HG03442 (cell line): ENCODE results near the gene SOHLH2.

Experiments
- ATAC-seq: cut with Tn5 transposase; IDR thresholded peaks from one replicate; pipeline ENCODE4 v1.9.1; 2021; ENCODE audit warnings: mild to moderate bottlenecking, moderate library complexity; ENCODE audit not compliant: unreplicated experiment

Gene SOHLH2

DNA sequence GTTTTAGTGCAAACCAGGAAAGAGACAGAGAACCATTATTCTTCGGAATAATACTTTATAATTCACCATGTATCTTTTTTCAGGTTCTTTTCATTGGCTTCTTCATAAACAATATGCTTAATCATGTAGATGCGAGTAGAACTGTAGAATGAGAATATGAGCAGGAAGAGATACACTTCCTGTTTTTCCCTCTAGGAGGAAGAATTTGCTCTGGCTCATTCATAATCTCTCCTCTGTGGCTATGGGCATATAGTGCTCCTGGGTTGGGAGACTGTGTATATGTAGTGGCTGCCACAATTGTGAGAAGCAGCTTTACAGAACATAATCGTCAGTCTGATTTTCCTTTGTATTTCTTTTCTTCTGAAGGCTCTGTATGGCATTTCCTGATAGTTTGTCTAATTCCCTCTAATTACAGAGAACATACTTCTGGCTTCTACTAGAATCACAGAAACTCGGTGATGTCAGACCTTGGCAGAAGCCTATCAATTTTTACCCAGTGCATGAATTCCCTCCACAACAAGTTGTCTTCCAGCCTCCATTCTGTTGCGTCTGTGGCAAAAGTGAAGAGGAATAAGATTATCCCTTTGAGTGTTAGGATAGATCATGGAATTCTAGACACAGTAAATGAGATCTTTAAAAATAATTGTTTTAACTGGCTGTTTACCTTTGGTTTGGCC, 80.3 kb downstream of the SOHLH2 start:
- ATAC-seq, result no peak

DNA sequence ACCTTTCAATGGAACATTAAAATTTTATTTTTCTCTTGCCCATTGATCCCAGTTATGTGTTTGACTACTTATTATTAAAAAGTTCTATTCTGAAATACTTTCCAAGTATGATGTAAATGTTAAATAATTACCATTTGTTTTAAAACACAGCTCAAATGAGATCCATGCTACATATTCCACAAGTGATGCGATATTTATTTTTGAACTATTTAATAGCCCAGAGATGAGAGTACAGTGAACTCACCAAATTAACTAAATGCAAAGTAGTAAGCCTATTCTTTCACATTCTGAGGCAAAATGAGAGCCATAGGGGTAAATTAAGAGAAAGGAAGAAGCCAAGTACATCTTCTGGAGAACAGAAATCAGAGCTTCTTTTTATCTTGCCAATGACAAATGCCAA, 82.0 kb downstream of the SOHLH2 start:
- ATAC-seq, result no peak

GRCh38 chr13:36131931-36132297, 82.4 kb downstream of the SOHLH2 start:
- ATAC-seq, result no peak

- no peak for ATAC-seq
Observed at GRCh38 chr13:36131222-36131930, 83.0 kb downstream of the SOHLH2 start, which contains the start of gene DCLK1. Gene DCLK1 (minus strand): TSS chr13:36131382.

- ATAC-seq, result no peak
Observed at GRCh38 chr13:36130552-36131221, 83.7 kb downstream of the SOHLH2 start.

DNA sequence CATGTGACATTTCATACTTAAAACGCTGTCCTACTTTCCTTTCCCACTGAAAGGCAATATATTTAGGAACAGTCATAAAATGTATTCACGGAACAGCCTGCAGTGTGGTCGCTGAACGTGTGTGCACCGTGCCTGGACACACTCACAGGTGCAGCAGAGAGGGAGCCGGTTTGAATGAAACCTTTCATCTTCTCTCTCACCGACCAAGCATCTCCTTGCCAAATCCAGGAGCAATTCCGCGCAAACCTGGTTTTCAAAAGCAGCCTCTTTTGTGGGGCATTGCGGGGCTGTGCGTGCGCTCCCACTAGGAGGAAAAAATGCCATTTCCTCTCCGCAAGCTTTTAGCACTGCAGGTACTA, 84.2 kb downstream of the SOHLH2 start:
- no peak for ATAC-seq

- ATAC-seq, result no peak
Observed at GRCh38 chr13:36129539-36129938, 84.8 kb downstream of the SOHLH2 start.

DNA sequence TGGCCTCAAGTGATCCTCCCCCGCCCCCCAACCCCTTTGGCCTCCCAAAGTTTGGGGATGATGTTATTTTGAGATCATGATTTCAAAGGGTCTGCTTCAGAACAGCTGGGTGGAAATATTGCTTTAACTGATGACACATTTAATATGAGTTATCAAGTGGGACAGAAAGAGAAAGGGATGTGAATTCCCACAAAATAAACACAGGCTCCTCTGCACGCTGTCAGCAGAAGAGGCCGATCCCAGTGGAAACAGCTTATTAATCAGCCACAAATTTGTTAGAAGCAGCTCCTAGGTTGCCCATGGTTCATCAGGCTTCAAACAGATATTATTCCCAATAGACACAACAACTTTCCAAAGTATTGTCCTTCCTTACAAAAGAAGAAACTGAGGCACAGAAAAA, 87.9 kb downstream of the SOHLH2 start:
- no peak for ATAC-seq

GRCh38 chr13:36125841-36126240, 88.5 kb downstream of the SOHLH2 start:
- no peak for ATAC-seq

- no peak for ATAC-seq
Observed at GRCh38 chr13:36124236-36124822, 90.0 kb downstream of the SOHLH2 start.
